ENCODE data around the gene PLXNB3.
"Not testable (repeated sequence)": the region's sequence is repeated elsewhere in the genome, so short reads cannot be mapped to it uniquely, and the experiment has no call there.

DNA sequence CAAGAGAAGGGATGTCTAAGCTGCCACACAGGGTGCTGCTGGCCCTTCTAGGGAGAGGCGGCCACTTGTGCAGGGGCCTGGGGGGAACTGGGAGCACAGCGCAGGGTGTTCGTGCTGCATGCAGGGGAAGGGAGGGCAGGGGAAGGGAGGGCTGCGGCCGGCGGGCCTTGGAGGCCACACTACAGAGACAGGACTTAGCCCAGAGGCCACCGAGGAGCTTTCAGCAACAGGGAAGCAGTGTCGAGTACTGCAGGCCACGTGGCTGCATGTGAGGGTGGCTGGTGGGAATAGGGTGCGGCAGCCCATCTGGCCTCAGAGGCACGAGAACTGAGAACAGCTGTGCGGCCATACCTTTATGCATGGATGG is 19.0 kb upstream of the PLXNB3 start:
- TF ChIP-seq, protein P1, sequence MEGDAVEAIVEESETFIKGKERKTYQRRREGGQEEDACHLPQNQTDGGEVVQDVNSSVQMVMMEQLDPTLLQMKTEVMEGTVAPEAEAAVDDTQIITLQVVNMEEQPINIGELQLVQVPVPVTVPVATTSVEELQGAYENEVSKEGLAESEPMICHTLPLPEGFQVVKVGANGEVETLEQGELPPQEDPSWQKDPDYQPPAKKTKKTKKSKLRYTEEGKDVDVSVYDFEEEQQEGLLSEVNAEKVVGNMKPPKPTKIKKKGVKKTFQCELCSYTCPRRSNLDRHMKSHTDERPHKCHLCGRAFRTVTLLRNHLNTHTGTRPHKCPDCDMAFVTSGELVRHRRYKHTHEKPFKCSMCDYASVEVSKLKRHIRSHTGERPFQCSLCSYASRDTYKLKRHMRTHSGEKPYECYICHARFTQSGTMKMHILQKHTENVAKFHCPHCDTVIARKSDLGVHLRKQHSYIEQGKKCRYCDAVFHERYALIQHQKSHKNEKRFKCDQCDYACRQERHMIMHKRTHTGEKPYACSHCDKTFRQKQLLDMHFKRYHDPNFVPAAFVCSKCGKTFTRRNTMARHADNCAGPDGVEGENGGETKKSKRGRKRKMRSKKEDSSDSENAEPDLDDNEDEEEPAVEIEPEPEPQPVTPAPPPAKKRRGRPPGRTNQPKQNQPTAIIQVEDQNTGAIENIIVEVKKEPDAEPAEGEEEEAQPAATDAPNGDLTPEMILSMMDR (IDR thresholded peaks at IDR 0.05): not testable (repeated sequence)
- not testable (repeated sequence) for TF ChIP-seq SIN3A (IDR thresholded peaks at IDR 0.05; ENCODE audit: borderline replicate concordance, insufficient read depth, low read depth, low read length); POLR2AphosphoS5 (IDR thresholded peaks at IDR 0.05; ENCODE audit: low read depth, low read length)
- TF ChIP-seq, protein P2, sequence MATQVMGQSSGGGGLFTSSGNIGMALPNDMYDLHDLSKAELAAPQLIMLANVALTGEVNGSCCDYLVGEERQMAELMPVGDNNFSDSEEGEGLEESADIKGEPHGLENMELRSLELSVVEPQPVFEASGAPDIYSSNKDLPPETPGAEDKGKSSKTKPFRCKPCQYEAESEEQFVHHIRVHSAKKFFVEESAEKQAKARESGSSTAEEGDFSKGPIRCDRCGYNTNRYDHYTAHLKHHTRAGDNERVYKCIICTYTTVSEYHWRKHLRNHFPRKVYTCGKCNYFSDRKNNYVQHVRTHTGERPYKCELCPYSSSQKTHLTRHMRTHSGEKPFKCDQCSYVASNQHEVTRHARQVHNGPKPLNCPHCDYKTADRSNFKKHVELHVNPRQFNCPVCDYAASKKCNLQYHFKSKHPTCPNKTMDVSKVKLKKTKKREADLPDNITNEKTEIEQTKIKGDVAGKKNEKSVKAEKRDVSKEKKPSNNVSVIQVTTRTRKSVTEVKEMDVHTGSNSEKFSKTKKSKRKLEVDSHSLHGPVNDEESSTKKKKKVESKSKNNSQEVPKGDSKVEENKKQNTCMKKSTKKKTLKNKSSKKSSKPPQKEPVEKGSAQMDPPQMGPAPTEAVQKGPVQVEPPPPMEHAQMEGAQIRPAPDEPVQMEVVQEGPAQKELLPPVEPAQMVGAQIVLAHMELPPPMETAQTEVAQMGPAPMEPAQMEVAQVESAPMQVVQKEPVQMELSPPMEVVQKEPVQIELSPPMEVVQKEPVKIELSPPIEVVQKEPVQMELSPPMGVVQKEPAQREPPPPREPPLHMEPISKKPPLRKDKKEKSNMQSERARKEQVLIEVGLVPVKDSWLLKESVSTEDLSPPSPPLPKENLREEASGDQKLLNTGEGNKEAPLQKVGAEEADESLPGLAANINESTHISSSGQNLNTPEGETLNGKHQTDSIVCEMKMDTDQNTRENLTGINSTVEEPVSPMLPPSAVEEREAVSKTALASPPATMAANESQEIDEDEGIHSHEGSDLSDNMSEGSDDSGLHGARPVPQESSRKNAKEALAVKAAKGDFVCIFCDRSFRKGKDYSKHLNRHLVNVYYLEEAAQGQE (IDR thresholded peaks at IDR 0.05; ENCODE audit: insufficient read depth in 1 of 2, low read depth in 2 of 2, low read length in 1 of 2): not testable (repeated sequence)
